ENCODE measurements around the gene PHF21A. TPM values are rescaled to one million over a fixed set of nuclear protein-coding genes. Genes with fewer than 3 reads are reported as not detected.

PHF21A gene
- total and polyA plus RNA-seq, 10 of the 15 experiments (the other 5 are each of a cell fraction or from before 2014, with no cell fraction given): 2.6 to 37.2 (median 16.0) TPM

GRCh38 chr11:46050003-46050461 lies 71.2 kb downstream of the PHF21A start:
- in situ Hi-C loops (cut with MboI) (no loop called here), intact Hi-C loops (cut with micrococcal nuclease; ENCODE audit: unreplicated experiment) (no loop called here)
- Histone ChIP-seq H3K4me1 (ENCODE audit: control insufficient read depth, insufficient read depth, low read length) (no peaks in the 10 kb centered on the region), H3K4me3 (no peak overlapping the region), H3K9ac (ENCODE audit: control insufficient read depth, insufficient read depth, low read length) (no peak overlapping the region), H3K27ac (ENCODE audit: control insufficient read depth, insufficient read depth) (no peak overlapping the region), H3K36me3 (ENCODE audit: control insufficient read depth in 2 of 2, insufficient read depth in 2 of 2, low read length in 1 of 2) (peaks cover 0 to 2% of the 10 kb centered on the region in 2 experiments; a peak in 1 of 4 replicates), H3K9me3 (replicated peaks; ENCODE audit: control insufficient read depth, insufficient read depth, low read length) (no peaks in the 10 kb centered on the region), H4K20me1 (ENCODE audit: control insufficient read depth, insufficient read depth) (no peaks in the 10 kb centered on the region), H3K4me2 (ENCODE audit: control insufficient read depth, insufficient read depth) (no peak overlapping the region), H2AFZ (ENCODE audit: control insufficient read depth, low read depth, low read length) (no peak overlapping the region), H3K27me3 (replicated peaks in 1 of 2; ENCODE audit: control insufficient read depth in 2 of 2, insufficient read depth in 2 of 2, low read length in 1 of 2) (no peaks in the 10 kb centered on the region), H3K79me2 (ENCODE audit: control insufficient read depth, insufficient read depth, low read length) (no peaks in the 10 kb centered on the region)
- SMC1A ChIA-PET (ENCODE audit: uncharacterized antibody, unreplicated experiment): interaction anchor here (0.7 to 1.3 kb wide), 2 partner anchors 11 to 46 kb away, joined by 3 read pairs; no protein-coding TSS in a partner anchor
- WGBS (ENCODE audit: insufficient coverage, insufficient replicate concordance, low lambda C conversion rate, missing lambda C conversion rate): 94% methylated on average over 4 of the region's 4 CpGs
- no TSS peak for BruUV-seq (replicated peaks)
- no peak for FAIRE-seq
- no peak for TF ChIP-seq SMARCA5 (IDR thresholded peaks at IDR 0.05)
- no peak for TF ChIP-seq RUNX3 (IDR thresholded peaks at IDR 0.05; ENCODE audit: low read length)
- no peak for TF ChIP-seq NFYB (IDR thresholded peaks at IDR 0.05; ENCODE audit: insufficient read depth, low read depth, low read length)
- no peak for TF ChIP-seq CREM (IDR thresholded peaks at IDR 0.05; ENCODE audit: low read depth)
- no peak for TF ChIP-seq SPI1 (IDR thresholded peaks at IDR 0.05; ENCODE audit: borderline replicate concordance, insufficient read depth, low read depth, low read length)
- TF ChIP-seq NFXL1 (IDR thresholded peaks at IDR 0.05; ENCODE audit: borderline replicate concordance): no peak
- no peak for TF ChIP-seq SMAD5 (IDR thresholded peaks at IDR 0.05; ENCODE audit: low read depth)
- TF ChIP-seq ZNF217 (IDR thresholded peaks at IDR 0.05): no peak
- no peak for TF ChIP-seq MEF2B (IDR thresholded peaks at IDR 0.05; ENCODE audit: partially characterized antibody, poor library complexity, severe bottlenecking)
- no peak for TF ChIP-seq HDAC2 (IDR thresholded peaks at IDR 0.05)
- no peak for TF ChIP-seq CUX1 (IDR thresholded peaks at IDR 0.05; ENCODE audit: insufficient replicate concordance, low read depth, low read length)
- TF ChIP-seq LARP7 (IDR thresholded peaks at IDR 0.05): no peak
- TF ChIP-seq ASH2L (IDR thresholded peaks at IDR 0.05; ENCODE audit: borderline replicate concordance, low read depth): no peak
- CTCF ChIA-PET: interaction anchor here (1.2 to 1.3 kb wide), 2 partner anchors 19 to 84 kb away, joined by 3 to 4 read pairs; no protein-coding TSS in a partner anchor
- POLR2A ChIA-PET: no interaction called here
- no peak for DNase-seq (ENCODE audit: low read depth, low spot score)
- RAD21 ChIA-PET (ENCODE audit: unreplicated experiment): interaction anchor here (0.8 kb wide), 1 partner anchor 69 kb away, joined by 4 read pairs; no protein-coding TSS in a partner anchor
- no peak for ATAC-seq

Data from GM12878 (cell line).